T-helper 1 cell (primary cell): ENCODE measurements around the gene HERPUD1.
A peak's percentile ranks its signal among the peaks of the same experiment; 100 is the strongest.
"Not testable (repeated sequence)": the region's sequence is repeated elsewhere in the genome, so short reads cannot be mapped to it uniquely, and the experiment has no call there.

ENCODE experiments used
- DNase-seq, 5 donors: peaks; one replicate each; pipeline ENCODE4 v3.0.0-alpha.2; 2012 to 2020

HERPUD1 gene

GRCh38 chr16:56960681-56961281 is 28.8 kb downstream of the HERPUD1 start:
- no peak for DNase-seq

- no peak for DNase-seq
These were observed 29.4 kb downstream of the HERPUD1 start for GRCh38 chr16:56961386-56961785.

- DNase-seq: no peak
These were observed 29.9 kb downstream of the HERPUD1 start, which contains the start of gene CETP for GRCh38 chr16:56961851-56962281. Gene CETP, plus strand, starts transcription at chr16:56961950. Its CDS starts 30 bp downstream, at chr16:56961980.

DNA sequence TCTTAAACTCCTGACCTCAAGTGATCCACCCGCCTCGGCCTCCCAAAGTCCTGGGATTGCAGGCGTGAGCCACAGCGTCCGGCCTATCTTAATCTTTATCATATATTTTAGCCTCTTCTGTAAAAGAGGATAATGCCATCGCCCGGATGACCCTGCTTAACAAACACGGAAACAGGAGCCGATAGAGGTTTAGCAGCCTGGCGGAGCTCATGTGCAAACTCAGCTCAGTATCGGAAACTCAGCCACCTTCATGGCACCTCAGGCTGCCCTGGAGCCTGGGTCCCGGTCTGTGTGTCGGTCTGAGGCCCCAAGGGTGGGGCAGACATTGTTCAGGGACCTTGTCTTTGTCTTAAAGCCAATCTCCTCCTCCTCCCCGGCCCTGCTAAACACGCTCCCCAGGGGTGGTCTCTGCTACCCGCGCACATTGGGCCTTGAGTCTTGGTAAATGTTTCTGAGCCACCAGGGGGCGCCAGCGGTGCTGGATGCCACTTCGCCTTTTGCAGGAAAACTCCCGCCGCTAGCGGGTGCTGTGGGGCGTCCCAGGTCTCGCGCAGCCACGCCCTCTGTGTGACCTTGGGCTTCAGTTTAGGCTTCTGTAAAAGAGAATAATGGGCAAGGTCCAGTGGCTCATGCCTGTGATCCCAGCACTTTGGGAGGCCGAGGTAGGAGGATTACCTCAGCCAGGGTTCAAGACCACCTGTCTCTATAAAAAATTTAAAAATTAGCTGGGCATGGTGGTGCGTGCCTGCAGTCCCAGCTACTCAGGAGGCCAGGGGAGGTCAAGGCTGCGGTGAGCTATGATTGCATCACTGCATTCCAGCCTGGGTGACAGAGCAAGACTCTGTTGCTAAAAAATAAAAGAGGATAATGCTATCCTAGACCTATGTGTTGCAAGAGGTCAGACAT is 32.6 kb downstream of the HERPUD1 start:
- DNase-seq: peak; percentile 87 to 94 (median 90)

GRCh38 chr16:56965149-56966092 is 33.5 kb downstream of the HERPUD1 start:
- DNase-seq: no peak

GRCh38 chr16:56966093-56966475 is 34.1 kb downstream of the HERPUD1 start:
- DNase-seq: no peak

- no peak for DNase-seq
These were observed 35.8 kb downstream of the HERPUD1 start for GRCh38 chr16:56967733-56968132.

DNA sequence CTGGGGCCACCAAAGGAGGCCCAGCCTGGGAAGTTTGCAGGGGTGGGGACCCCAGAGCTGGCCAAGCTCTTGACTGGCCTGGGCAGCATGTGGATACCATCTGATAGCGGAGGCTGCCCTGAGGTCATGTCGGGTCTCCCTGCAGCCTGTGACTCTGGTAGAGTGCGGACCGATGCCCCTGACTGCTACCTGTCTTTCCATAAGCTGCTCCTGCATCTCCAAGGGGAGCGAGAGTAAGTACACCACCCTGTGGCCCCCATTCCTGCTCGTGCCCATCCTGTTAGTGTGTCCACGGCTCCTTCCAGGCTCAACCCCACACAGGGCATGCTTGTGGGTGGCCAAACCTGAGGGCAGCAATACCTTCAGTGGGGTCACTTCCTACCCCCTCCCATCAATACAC is 37.8 kb downstream of the HERPUD1 start:
- DNase-seq: no peak

DNA sequence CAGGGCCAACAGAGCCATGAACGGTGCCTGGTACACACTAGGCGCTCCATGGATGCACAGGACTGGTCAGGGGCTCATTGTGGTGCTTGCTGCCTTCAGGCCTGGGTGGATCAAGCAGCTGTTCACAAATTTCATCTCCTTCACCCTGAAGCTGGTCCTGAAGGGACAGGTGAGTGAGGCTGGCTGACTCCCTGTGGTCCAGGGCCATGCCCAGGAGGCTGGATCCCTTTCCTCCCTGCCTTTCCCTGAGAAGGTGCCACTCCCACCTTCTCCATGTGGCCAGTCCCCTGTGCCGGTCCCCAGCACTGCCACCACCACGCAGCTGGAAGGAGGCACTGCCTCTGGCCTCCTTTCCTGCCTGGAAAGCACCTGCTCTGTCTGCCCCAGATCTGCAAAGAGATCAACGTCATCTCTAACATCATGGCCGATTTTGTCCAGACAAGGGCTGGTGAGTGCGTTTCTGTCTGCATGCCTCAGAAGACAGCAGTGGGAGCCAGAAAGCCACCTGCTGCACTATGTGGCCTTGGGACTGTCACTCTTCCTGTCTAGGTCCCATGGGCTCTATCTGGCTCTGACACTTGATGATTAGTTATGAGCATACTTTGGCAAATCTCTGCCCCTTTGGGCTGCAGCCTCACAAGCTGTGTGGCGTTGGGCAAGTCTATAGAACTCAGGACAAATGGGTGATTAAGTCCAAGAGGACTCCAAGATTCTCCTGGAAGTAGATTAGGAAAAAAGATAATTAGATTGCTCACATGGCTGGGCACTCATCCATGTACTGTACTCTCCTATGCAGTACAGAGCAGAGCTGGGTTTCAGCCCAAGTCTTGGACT is 39.2 kb downstream of the HERPUD1 start:
- no peak for DNase-seq

DNA sequence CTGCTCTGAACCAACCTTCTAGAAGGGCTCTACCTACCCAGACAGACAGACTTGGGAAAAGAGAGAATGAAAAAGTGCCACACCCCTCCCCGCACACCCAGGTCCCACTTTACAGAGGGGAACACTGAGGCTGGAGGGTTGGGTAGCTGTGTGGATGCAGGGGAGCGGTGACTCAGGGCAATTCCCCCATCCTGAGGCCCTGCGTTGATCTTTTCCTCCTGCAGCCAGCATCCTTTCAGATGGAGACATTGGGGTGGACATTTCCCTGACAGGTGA is 39.8 kb downstream of the HERPUD1 start:
- no peak for DNase-seq

DNA sequence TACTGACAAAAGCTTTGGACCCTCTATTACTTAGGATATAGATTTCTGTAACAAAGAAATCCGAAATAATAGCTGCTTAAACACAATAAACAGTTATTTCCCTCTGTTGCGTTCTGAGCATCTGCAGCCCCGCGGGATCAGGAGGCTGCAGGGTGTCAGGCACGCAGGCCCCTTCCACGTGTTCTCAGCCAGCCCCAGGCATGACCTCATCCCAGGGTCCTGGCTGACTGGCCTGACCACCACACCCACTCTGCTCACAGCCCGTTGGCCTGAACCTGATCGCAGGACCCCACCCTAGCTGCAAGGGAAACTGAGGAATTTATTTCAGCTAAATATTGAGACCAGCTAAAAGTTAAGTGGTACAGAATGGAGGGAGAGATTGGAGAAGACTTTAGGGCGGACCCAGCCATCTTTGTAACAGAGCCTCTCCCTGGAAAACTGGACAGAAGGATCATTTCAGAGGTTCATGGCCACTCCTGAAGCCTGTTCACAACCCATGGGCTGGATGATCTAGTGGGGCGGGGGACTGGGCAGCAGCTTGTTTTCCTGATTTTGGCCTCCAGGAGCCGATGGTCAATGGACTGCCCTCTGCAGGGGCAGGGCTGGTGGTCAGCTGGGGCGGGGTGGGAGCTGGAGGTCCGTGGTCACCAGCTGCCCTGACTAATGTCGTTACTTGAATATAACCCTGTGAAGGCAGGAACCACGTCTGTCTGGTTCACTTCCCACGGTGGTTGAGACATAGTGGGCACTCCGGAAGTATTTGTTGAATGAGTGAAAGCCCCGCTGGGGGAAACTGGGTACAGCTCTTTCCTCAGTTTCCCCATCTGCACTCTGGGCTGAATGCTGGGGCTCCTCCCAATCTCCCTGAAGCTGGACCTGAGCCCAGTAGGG is 40.7 kb downstream of the HERPUD1 start:
- no peak for DNase-seq

DNA sequence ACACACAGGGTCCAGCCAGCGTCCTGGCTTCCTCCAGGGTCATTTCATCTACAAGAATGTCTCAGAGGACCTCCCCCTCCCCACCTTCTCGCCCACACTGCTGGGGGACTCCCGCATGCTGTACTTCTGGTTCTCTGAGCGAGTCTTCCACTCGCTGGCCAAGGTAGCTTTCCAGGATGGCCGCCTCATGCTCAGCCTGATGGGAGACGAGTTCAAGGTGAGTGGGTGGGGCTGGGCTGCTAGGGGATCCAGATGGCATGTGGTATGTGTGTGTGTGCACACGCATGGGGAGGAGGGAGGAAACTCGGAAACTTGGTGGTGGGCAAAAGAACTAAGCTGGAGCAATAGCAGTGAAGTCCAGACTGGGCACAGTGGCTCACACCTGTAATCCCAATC is 41.4 kb downstream of the HERPUD1 start:
- no peak for DNase-seq

- not testable (repeated sequence) for DNase-seq
These were observed 42.0 kb downstream of the HERPUD1 start for GRCh38 chr16:56973899-56974298.

DNA sequence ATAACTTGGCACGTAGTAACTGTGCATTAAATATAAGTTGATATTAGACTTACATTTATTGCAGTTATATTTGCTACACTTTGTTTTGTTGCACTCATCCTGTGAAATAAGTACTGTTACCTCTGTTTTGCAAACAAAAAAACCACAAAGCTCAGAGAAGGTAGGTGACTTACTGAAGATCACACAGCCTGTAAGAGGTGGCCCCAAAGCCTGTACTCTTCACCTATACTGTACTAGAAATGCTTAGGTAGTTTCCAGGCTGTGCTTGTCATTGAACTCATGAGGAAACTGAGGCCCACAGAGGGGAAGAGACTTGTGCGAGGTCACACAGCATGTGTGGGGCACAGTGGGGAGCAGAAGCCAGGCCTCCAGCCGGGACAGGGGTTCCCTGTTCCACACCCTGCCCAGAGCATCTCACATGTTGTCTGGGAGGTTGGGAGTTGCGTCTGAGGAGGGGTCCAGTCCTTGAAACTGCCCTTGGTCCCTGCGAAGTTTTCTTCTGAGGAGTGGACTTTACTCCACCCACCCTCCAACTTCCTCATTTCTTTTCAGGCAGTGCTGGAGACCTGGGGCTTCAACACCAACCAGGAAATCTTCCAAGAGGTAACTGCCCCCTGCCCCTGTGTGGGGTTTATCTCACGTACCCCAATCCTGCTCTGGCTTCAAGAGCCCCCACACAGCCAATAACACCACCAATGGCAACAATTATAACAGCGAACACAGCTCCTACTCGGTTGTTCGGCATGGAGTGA is 42.8 kb downstream of the HERPUD1 start:
- no peak for DNase-seq

- no peak for DNase-seq
These were observed 43.8 kb downstream of the HERPUD1 start for GRCh38 chr16:56975714-56976113.

- DNase-seq: no peak
These were observed 45.3 kb downstream of the HERPUD1 start for GRCh38 chr16:56977216-56977615.

DNA sequence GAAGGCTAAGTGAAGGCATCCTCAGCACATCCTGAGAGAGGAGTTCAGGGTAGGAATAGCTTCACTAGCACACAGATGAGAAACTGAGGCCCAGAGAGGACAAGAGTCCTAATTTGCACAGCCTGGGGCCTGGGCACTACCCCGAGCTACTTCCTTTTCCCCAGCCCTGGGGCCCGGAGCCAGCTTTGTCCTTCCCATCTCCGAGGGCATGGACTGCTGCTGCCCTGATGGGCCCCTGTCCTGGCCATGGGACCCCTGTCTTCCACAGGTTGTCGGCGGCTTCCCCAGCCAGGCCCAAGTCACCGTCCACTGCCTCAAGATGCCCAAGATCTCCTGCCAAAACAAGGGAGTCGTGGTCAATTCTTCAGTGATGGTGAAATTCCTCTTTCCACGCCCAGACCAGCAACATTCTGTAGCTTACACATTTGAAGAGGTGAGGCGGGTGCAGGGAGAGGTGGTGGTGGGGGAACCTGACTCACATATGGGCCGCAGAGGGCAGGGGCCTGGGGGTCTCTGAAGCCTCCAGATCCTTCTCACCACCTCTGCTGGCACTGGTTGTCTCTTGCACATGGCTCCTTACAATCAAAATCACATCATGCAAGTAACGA is 46.0 kb downstream of the HERPUD1 start:
- DNase-seq: no peak

GRCh38 chr16:56980201-56980535 is 48.2 kb downstream of the HERPUD1 start:
- DNase-seq: no peak

DNA sequence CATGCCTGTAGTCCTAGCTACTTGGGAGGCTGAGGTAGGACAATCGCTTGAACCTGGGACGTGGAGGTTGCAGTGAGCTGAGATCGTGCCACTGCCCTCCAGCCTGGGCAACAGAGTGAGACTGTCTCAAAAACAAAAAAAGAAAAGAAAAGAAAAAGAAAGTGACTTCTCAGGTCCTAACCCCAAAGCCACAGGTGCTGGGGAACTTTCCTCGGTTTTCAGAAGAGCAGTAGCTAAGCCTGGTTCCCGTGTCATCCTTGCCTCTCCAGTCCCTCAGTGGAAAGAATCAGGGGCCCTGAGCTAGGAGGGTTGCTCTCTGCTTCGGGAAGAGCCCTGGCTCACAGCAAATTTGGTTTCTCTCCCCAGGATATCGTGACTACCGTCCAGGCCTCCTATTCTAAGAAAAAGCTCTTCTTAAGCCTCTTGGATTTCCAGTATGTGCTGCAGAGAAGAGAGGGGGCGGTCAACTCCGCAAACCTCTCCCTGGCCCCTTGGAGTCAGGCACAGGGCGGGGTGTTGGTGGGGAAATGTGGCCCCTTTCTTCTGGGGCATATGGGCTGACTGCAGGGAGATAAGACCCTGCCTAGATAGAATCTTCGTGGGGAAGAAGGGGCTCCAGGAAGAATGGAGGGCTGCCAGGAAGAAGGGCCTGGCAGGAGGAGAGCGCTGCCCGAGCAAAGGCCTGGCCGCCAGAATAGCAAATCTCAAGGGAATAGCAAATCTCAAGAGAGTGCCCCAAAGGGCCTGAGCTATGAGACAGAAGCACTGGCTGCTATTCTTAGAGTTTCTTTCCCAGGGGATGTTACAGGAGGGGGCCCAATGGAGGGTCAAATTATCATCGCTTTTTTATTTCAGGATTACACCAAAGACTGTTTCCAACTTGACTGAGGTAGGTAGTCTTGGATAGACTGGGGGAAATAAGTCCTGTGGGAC is 49.1 kb downstream of the HERPUD1 start:
- DNase-seq: no peak
